GM12892 (cell line): ENCODE data around the gene BAIAP2L2.

ENCODE experiments used
- DNase-seq: peaks from one replicate; pipeline ENCODE4 v3.0.0; 2011; ENCODE audit not compliant: insufficient read length
- FAIRE-seq: peaks from 2 replicates; lab custom pipeline; 2011; peaks lifted over from hg19 to GRCh38; lab: Jason Lieb, UNC
- POLR2A ChIP-seq: IDR thresholded peaks from 2 replicates; pipeline ENCODE4 v1.6.1; 2011; ENCODE audit warnings: low read depth, low read length, control low read depth
- POLR2AphosphoS5 ChIP-seq: IDR thresholded peaks from 2 replicates; pipeline ENCODE4 v1.6.1; 2011; ENCODE audit warnings: low read depth, low read length, control low read depth
- TAF1 ChIP-seq: IDR thresholded peaks from 2 replicates; pipeline ENCODE4 v1.6.1; 2011; ENCODE audit warnings: low read depth, mild to moderate bottlenecking, control low read depth, low read length, borderline replicate concordance

BAIAP2L2 gene

GRCh38 chr22:38137876-38138687 lies 27.6 kb upstream of the BAIAP2L2 start:
- FAIRE-seq: no peak
- TF ChIP-seq TAF1: no peak
- no peak for DNase-seq

- DNase-seq: no peak
- FAIRE-seq: no peak
- TF ChIP-seq POLR2AphosphoS5: no peak
- no peak for TF ChIP-seq POLR2A
- no peak for TF ChIP-seq TAF1
These were observed 26.1 kb upstream of the BAIAP2L2 start for GRCh38 chr22:38136607-38137006.

GRCh38 chr22:38135133-38135706 lies 24.7 kb upstream of the BAIAP2L2 start:
- TF ChIP-seq POLR2AphosphoS5 (no peak), POLR2A (no peak), TAF1 (no peak)
- FAIRE-seq (no peak), DNase-seq (no peak)

- no peak for FAIRE-seq
- no peak for DNase-seq
- TF ChIP-seq TAF1 (no peak), POLR2AphosphoS5 (no peak), POLR2A (no peak)
These were observed 22.8 kb upstream of the BAIAP2L2 start for GRCh38 chr22:38133331-38133730.

- FAIRE-seq (no peak), DNase-seq (no peak)
- no peak for TF ChIP-seq POLR2A
- TF ChIP-seq POLR2AphosphoS5: no peak
- TF ChIP-seq TAF1: no peak
These were observed 22.3 kb upstream of the BAIAP2L2 start for GRCh38 chr22:38132794-38133193.

- TF ChIP-seq POLR2AphosphoS5: no peak
- no peak for TF ChIP-seq TAF1
- TF ChIP-seq POLR2A: no peak
- FAIRE-seq (no peak), DNase-seq (no peak)
These were observed 21.7 kb upstream of the BAIAP2L2 start for GRCh38 chr22:38132136-38132535.

GRCh38 chr22:38131399-38131798 lies 20.9 kb upstream of the BAIAP2L2 start:
- DNase-seq (no peak), FAIRE-seq (no peak)
- no peak for TF ChIP-seq POLR2AphosphoS5
- TF ChIP-seq TAF1: no peak
- no peak for TF ChIP-seq POLR2A

- DNase-seq: no peak
- TF ChIP-seq POLR2A (no peak), POLR2AphosphoS5 (no peak), TAF1 (no peak)
- no peak for FAIRE-seq
These were observed 19.4 kb upstream of the BAIAP2L2 start for GRCh38 chr22:38129856-38130255.

- no peak for FAIRE-seq
- DNase-seq: no peak
- TF ChIP-seq TAF1 (no peak), POLR2A (no peak), POLR2AphosphoS5 (no peak)
These were observed 18.5 kb upstream of the BAIAP2L2 start for GRCh38 chr22:38129021-38129420.

GRCh38 chr22:38127869-38128268 lies 17.4 kb upstream of the BAIAP2L2 start:
- FAIRE-seq (no peak), DNase-seq (no peak)
- TF ChIP-seq TAF1 (no peak), POLR2AphosphoS5 (no peak), POLR2A (no peak)

GRCh38 chr22:38126928-38127668 lies 16.6 kb upstream of the BAIAP2L2 start:
- FAIRE-seq (no peak), DNase-seq (no peak)
- TF ChIP-seq POLR2A (no peak), TAF1 (no peak), POLR2AphosphoS5 (no peak)
